ENCODE measurements around the gene SCUBE1.

Gene SCUBE1

DNA sequence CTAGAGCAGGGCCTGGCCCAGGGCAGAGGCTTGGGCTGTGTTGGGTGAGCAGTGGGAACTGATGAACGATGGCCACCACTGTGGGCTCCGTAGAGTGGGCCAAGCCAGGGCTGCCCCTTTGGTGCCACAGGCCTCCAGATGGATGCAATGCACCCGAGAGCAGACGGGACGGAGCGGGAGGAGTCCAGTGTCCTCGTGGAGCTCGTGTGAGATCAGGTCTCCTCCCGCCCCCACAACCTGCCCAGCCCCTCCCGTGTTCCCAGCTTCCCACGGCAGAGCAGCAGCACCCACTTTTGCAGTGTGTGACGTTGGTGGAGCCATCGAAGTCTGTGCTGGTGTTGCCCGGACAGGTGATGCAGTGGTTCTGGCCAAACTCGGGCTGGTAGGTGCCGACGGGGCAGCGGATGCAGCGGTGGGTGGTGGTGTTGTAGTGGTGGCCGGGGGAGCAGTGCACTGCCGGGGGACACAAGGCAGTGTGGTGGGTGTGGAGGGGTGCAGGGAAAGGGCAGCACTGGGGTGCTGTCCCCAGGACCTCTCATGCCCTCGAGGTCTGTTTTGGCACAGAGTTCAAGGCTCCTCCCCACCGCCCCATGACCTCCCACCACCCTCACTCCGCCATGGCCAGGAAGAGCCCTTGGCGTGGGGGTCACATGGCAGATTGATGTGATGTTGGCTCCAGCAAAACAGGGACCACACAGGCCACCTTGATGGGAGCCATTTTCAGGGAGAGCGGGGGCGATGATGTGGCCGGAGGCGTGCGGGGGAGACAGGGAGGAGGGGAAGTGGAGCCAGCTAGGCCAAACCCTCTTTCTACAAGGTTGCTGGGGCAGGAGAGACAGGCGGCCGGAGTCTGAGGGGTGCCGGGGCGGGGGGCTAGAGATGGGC lies 132.3 kb downstream of the SCUBE1 start:
- Histone ChIP-seq H3K4me3 (no peak overlapping the region), H3K27ac (no peak overlapping the region)
- DNase-seq (ENCODE audit: low spot score) = no peak
- TF ChIP-seq, protein P1, sequence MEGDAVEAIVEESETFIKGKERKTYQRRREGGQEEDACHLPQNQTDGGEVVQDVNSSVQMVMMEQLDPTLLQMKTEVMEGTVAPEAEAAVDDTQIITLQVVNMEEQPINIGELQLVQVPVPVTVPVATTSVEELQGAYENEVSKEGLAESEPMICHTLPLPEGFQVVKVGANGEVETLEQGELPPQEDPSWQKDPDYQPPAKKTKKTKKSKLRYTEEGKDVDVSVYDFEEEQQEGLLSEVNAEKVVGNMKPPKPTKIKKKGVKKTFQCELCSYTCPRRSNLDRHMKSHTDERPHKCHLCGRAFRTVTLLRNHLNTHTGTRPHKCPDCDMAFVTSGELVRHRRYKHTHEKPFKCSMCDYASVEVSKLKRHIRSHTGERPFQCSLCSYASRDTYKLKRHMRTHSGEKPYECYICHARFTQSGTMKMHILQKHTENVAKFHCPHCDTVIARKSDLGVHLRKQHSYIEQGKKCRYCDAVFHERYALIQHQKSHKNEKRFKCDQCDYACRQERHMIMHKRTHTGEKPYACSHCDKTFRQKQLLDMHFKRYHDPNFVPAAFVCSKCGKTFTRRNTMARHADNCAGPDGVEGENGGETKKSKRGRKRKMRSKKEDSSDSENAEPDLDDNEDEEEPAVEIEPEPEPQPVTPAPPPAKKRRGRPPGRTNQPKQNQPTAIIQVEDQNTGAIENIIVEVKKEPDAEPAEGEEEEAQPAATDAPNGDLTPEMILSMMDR (IDR thresholded peaks at IDR 0.05) = no peak

DNA sequence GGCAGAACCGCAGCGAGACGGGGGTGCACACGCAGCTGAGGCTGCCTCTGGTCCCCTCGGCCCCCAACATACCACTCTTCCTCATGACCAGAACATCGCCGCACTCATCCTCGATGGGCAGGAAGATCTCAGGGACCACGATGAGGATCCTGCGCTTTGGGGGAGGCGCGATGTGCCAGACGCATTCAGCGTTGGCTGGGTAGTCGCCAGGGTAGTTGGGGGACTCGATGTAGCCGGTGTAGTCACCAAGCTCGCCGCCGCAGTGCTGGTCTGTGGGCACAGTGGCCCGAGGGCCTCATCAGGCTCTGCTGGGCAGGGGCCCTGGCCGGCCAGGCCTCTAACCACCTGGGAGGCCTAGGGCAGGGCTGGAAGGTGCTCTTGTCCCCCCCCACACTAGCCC lies 133.2 kb downstream of the SCUBE1 start:
- H3K27ac ChIP-seq = no peak overlapping the region
- no peak overlapping the region for H3K4me3 ChIP-seq
- TF ChIP-seq, protein P1 (IDR thresholded peaks at IDR 0.05) = no peak
- DNase-seq (ENCODE audit: low spot score) = no peak

- TF ChIP-seq, protein P1 (IDR thresholded peaks at IDR 0.05) = no peak
- no peak overlapping the region for H3K4me3 ChIP-seq
- DNase-seq (ENCODE audit: low spot score) = no peak
- H3K27ac ChIP-seq = no peak overlapping the region
Measured at GRCh38 chr22:43209523-43209890, 133.7 kb downstream of the SCUBE1 start.

GRCh38 chr22:43208703-43209522 lies 134.3 kb downstream of the SCUBE1 start:
- Histone ChIP-seq H3K27ac (no peak overlapping the region), H3K4me3 (no peak overlapping the region)
- TF ChIP-seq, protein P1 (IDR thresholded peaks at IDR 0.05) = no peak
- DNase-seq (ENCODE audit: low spot score) = no peak

- Histone ChIP-seq H3K27ac (no peak overlapping the region), H3K4me3 (no peak overlapping the region)
- TF ChIP-seq, protein P1 (IDR thresholded peaks at IDR 0.05) = no peak
- DNase-seq (ENCODE audit: low spot score) = no peak
Measured at GRCh38 chr22:43207849-43208702, 135.1 kb downstream of the SCUBE1 start.

DNA sequence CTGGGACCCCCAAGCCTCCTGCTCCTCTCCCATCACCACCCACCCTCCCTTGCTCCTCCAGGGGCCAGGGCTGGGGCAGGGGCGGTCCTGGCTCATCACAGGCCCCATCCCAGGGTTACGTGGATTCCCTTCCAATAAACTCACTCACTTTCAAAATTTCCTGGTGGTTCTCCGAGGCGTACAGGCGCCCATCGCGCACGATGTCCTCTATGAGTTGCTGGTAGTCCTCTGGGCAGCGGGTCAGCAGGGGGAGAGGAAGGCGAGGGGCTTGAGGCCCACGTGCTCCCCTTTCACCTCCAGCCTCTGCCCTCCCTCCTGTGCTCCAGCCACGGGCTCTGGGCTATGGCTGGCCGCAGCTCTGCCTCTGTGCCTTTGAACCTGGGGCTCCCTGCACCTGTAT lies 135.8 kb downstream of the SCUBE1 start:
- no peak for DNase-seq (ENCODE audit: low spot score)
- TF ChIP-seq, protein P1 (IDR thresholded peaks at IDR 0.05) = no peak
- Histone ChIP-seq H3K4me3 (no peak overlapping the region), H3K27ac (no peak overlapping the region)

Measured in coronary artery (tissue), 2 donors.